DMS 273 (cell line): ENCODE results near the gene MGLL.
A peak's percentile ranks its signal among the peaks of the same experiment; 100 is the strongest.

Experiments used
- DNase-seq: peaks from one replicate; lab custom pipeline; 2025; ENCODE audit not compliant: unreplicated experiment; lab: John Stamatoyannopoulos, UW

Gene MGLL

GRCh38 chr3:127743351-127744252 is 78.7 kb downstream of the MGLL start:
- peak; percentile 60 for DNase-seq

GRCh38 chr3:127742580-127742979 is 79.7 kb downstream of the MGLL start:
- no peak for DNase-seq

GRCh38 chr3:127741690-127742089 is 80.6 kb downstream of the MGLL start:
- no peak for DNase-seq

- DNase-seq: no peak
Observed at GRCh38 chr3:127741246-127741645, 81.1 kb downstream of the MGLL start.

GRCh38 chr3:127740136-127740915 is 82.0 kb downstream of the MGLL start:
- DNase-seq: no peak

GRCh38 chr3:127739347-127740135 is 82.8 kb downstream of the MGLL start:
- no peak for DNase-seq

GRCh38 chr3:127738192-127738840 is 84.0 kb downstream of the MGLL start:
- DNase-seq: peak; percentile 52

GRCh38 chr3:127736801-127737539 is 85.3 kb downstream of the MGLL start:
- no peak for DNase-seq

GRCh38 chr3:127735767-127736693 is 86.3 kb downstream of the MGLL start:
- DNase-seq: peak; percentile 62

GRCh38 chr3:127734754-127735473 is 87.4 kb downstream of the MGLL start:
- no peak for DNase-seq

GRCh38 chr3:127734181-127734720 is 88.1 kb downstream of the MGLL start:
- DNase-seq: no peak

- DNase-seq: no peak
Observed at GRCh38 chr3:127733781-127734180, 88.5 kb downstream of the MGLL start.

GRCh38 chr3:127732879-127733350 is 89.4 kb downstream of the MGLL start:
- DNase-seq: no peak

- DNase-seq: no peak
Observed at GRCh38 chr3:127732303-127732702, 90.0 kb downstream of the MGLL start.

- DNase-seq: no peak
Observed at GRCh38 chr3:127731546-127732289, 90.6 kb downstream of the MGLL start.

- DNase-seq: no peak
Observed at GRCh38 chr3:127730666-127731295, 91.5 kb downstream of the MGLL start.

GRCh38 chr3:127730171-127730570 is 92.1 kb downstream of the MGLL start:
- no peak for DNase-seq
